Fibroblast of lung (primary cell): ENCODE results near the gene MBOAT2.

Source experiments
- EZH2 ChIP-seq: IDR thresholded peaks from 2 replicates; pipeline ENCODE4 v1.5.1; 2012; ENCODE audit warnings: low read length, control low read depth, mild to moderate bottlenecking; ENCODE audit errors: missing control alignments
- TF ChIP-seq, protein P1 (sequence below), 2 donors: IDR thresholded peaks in 1 of 2; conservative IDR thresholded peaks in 1 of 2; 1 replicate in 1 of 2; 2 replicates in 1 of 2; pipeline ENCODE4 v1.5.1; 2011 to 2012; ENCODE audit warnings: low read length in 2 of 2, control low read depth in 1 of 2, inconsistent platforms in 1 of 2, low read depth in 1 of 2, mild to moderate bottlenecking in 1 of 2

DNA sequence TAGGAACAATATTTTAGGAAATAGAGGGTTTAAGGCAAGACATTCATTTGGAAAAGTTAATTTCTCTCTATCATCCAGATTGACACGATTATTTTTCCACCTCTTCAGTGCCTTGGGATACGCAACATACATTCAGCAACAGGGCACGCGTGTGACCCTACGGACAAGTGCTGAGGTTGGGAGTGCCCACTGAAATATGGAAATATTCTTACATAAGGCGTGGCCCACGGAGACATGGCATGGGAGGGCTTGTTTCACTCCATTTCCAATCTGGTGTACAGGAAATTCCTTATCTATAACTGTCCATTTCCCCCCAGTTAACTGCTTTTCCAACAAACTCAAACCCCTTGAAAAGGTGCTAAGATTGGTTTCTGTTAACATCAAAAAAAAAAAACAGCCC, 145.2 kb downstream of the MBOAT2 start:
- TF ChIP-seq, protein P1, sequence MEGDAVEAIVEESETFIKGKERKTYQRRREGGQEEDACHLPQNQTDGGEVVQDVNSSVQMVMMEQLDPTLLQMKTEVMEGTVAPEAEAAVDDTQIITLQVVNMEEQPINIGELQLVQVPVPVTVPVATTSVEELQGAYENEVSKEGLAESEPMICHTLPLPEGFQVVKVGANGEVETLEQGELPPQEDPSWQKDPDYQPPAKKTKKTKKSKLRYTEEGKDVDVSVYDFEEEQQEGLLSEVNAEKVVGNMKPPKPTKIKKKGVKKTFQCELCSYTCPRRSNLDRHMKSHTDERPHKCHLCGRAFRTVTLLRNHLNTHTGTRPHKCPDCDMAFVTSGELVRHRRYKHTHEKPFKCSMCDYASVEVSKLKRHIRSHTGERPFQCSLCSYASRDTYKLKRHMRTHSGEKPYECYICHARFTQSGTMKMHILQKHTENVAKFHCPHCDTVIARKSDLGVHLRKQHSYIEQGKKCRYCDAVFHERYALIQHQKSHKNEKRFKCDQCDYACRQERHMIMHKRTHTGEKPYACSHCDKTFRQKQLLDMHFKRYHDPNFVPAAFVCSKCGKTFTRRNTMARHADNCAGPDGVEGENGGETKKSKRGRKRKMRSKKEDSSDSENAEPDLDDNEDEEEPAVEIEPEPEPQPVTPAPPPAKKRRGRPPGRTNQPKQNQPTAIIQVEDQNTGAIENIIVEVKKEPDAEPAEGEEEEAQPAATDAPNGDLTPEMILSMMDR (conservative IDR thresholded peaks at IDR 0.05 in 1 of 2, IDR thresholded peaks at IDR 0.05 in 1 of 2; ENCODE audit: low read depth in 1 of 2, low read length in 2 of 2) = no peak
- TF ChIP-seq EZH2 = no peak
